A549 treated with CpdA at 1 μM for 4 hours (cell line): ENCODE measurements around the gene RESP18. TPM values are rescaled to one million over a fixed set of nuclear protein-coding genes. Genes with fewer than 3 reads are reported as not detected.

Experiments used
- total RNA-seq: library from RNA; stranded (reverse); fragments of 200-300 nt; extraction: Qiagen RNA extraction; gene quantifications from 5 replicates; pipeline ENCODE4 v1.2.3, GENCODE V29; 2022; ENCODE audit warnings: low read depth

RESP18 gene
- total RNA-seq, result not detected in 5 replicates

DNA sequence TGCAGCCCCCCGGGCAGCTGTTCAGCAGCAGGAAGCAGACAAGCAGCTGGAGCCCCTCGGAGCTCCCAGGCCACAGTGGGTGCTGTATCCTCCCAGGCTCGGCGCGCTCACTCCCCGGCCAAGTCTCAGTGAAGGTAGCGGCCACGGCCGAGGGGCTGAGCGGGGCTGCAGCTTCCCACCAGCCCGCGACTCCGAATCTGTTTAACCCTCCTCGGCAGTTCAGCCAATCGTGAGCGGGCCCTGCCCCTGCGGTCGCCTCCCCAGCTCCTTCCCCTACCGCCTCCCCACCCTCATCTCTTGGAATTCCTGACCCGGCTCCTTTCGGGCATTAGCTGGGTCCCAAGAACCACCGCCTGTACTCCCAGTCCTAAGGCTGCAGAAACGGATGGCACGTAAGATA, at the start of gene RESP18:
Gene RESP18 (minus strand): TSS at position 203 of the 400 bp plus-strand sequence.

DNA sequence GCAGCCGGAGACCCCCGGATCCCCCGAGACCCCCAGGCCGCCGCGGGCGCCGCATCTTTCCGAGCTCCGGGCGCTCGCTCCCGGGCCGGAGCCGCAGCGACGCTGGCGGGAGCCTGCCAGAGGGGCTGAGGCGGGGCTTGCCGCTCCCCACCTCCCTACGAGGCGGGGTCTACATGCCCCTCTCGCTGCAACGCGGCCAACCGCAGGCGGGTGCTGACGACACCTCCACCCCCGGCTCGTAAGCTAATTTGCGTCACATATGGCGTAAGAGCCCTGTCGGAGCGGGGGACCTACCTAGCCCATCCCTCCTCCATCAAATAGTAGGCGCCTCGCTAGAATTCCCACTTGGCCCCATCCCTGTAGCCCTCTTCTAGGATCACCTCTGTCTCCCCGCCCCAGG, 23.3 kb downstream of the RESP18 start, which contains the start of gene PTPRN:
Gene PTPRN (minus strand): TSS at position 124 of the 400 bp plus-strand sequence. CDS start 69 bp downstream, at position 55.

DNA sequence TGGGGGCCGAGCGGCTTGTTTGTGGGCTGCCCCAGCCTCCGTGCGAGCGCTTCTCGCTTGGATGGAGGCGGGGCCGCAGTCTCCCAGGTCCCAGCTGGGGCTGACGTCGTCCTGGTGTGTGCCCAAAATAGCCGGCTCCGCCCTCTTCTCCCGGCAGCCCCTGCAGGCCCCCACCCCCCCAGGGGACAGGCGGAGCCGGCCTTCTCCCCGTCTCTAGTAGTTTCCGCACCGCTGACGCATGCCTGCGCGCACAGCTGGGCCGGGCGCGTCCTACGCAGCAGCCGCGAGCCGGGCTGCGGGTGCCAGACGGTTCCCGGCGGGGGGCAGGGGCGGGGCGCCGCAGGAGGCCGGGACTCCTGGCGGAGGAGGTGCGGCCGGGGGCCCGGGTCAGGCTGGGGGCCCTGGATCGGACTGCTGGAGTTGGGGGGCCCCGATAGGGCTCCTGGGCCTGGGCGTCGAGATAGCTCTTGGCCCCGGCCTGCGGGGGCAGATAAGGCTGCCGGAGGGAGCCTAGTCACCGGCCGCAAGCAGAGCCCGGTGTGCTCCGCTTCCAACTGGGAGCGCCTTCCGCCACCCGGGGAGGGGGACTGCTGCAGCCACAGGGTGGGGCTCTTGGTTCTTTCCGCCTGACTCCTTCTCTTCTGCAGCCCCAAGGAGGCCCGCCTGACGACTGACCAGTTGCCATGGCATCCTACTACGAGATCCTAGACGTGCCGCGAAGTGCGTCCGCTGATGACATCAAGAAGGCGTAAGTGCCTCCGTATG, 53.2 kb downstream of the RESP18 start, which contains the start of gene DNAJB2:
Gene DNAJB2 (plus strand): TSS at position 216 of the 765 bp plus-strand sequence. CDS start 468 bp downstream, at position 684.

Other genes with a start within 250 kb of the RESP18 start
- gene NHEJ1, start 171.9 kb downstream of the RESP18 start, total RNA-seq, result 14.2 to 17.9 TPM (median 15.0 TPM) in 5 replicates
- gene SLC23A3, start 162.7 kb downstream of the RESP18 start, total RNA-seq, result 0.37 to 0.72 TPM (median 0.44 TPM) in 5 replicates
- gene CNPPD1, start 155.8 kb downstream of the RESP18 start, total RNA-seq, result 35.6 to 47.6 TPM (median 44.4 TPM) in 5 replicates
- 63.3 to 90.6 TPM (median 87.4 TPM) in 5 replicates for gene RETREG2, start 154.5 kb downstream of the RESP18 start, total RNA-seq
- 17.9 to 24.2 TPM (median 22.6 TPM) in 5 replicates for gene ZFAND2B, start 126.0 kb downstream of the RESP18 start, total RNA-seq
- 22.7 to 35.5 TPM (median 32.1 TPM) in 5 replicates for gene ABCB6, start 113.8 kb downstream of the RESP18 start, total RNA-seq
- 42.0 to 54.7 TPM (median 49.5 TPM) in 5 replicates for gene ATG9A, start 103.1 kb downstream of the RESP18 start, total RNA-seq
- gene ANKZF1, start 102.9 kb downstream of the RESP18 start, total RNA-seq, result 16.9 to 25.9 TPM (median 21.0 TPM) in 5 replicates
- 5.6 to 10.6 TPM (median 6.3 TPM) in 5 replicates for gene GLB1L, start 87.3 kb downstream of the RESP18 start, total RNA-seq
- 25.4 to 29.7 TPM (median 28.2 TPM) in 5 replicates for gene STK16, start 87.3 kb downstream of the RESP18 start, total RNA-seq
- 0.23 to 0.57 TPM (median 0.27 TPM) in 5 replicates for gene TUBA4B, start 79.5 kb downstream of the RESP18 start, total RNA-seq
- 378 to 475 TPM (median 406 TPM) in 5 replicates for gene TUBA4A, start 78.8 kb downstream of the RESP18 start, total RNA-seq
- 40.9 to 60.5 TPM (median 51.9 TPM) in 5 replicates for gene DNAJB2, start 53.4 kb downstream of the RESP18 start, total RNA-seq
- gene PTPRN, start 23.3 kb downstream of the RESP18 start, total RNA-seq, result 0.86 to 2.1 TPM (median 0.92 TPM) in 5 replicates
- 52.1 to 66.4 TPM (median 56.1 TPM) in 5 replicates for gene DNPEP, start 55.2 kb upstream of the RESP18 start, total RNA-seq
- 0.05 to 0.17 TPM in 2 of 5 replicates, not detected in the others for gene DES, start 85.6 kb upstream of the RESP18 start, total RNA-seq
- gene SPEG, start 102.1 kb upstream of the RESP18 start, total RNA-seq, result 5.0 to 7.9 TPM (median 6.9 TPM) in 5 replicates
- 35.2 to 40.5 TPM (median 38.8 TPM) in 5 replicates for gene GMPPA, start 166.1 kb upstream of the RESP18 start, total RNA-seq
- gene ASIC4, start 181.7 kb upstream of the RESP18 start, total RNA-seq, result 0.06 to 0.09 TPM (median 0.08 TPM) in 3 of 5 replicates, not detected in the others
- 20.4 to 33.3 TPM (median 31.1 TPM) in 5 replicates for gene CHPF, start 211.1 kb upstream of the RESP18 start, total RNA-seq
- gene TMEM198, start 211.3 kb upstream of the RESP18 start, total RNA-seq, result 0.33 to 1.5 TPM (median 1.2 TPM) in 5 replicates
- gene OBSL1, start 238.8 kb upstream of the RESP18 start, total RNA-seq, result 19.6 to 26.1 TPM (median 22.5 TPM) in 5 replicates
- 0.20 to 0.63 TPM (median 0.43 TPM) in 5 replicates for gene INHA, start 239.6 kb upstream of the RESP18 start, total RNA-seq